GM18858 (cell line): ENCODE data around the gene PROZ.
"Not testable (repeated sequence)": the region's sequence is repeated elsewhere in the genome, so short reads cannot be mapped to it uniquely, and the experiment has no call there.

ENCODE experiments used
- ATAC-seq: cut with Tn5 transposase; IDR thresholded peaks from one replicate; pipeline ENCODE4 v1.9.1; 2021; ENCODE audit not compliant: unreplicated experiment

Gene PROZ, protein sequence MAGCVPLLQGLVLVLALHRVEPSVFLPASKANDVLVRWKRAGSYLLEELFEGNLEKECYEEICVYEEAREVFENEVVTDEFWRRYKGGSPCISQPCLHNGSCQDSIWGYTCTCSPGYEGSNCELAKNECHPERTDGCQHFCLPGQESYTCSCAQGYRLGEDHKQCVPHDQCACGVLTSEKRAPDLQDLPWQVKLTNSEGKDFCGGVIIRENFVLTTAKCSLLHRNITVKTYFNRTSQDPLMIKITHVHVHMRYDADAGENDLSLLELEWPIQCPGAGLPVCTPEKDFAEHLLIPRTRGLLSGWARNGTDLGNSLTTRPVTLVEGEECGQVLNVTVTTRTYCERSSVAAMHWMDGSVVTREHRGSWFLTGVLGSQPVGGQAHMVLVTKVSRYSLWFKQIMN

DNA sequence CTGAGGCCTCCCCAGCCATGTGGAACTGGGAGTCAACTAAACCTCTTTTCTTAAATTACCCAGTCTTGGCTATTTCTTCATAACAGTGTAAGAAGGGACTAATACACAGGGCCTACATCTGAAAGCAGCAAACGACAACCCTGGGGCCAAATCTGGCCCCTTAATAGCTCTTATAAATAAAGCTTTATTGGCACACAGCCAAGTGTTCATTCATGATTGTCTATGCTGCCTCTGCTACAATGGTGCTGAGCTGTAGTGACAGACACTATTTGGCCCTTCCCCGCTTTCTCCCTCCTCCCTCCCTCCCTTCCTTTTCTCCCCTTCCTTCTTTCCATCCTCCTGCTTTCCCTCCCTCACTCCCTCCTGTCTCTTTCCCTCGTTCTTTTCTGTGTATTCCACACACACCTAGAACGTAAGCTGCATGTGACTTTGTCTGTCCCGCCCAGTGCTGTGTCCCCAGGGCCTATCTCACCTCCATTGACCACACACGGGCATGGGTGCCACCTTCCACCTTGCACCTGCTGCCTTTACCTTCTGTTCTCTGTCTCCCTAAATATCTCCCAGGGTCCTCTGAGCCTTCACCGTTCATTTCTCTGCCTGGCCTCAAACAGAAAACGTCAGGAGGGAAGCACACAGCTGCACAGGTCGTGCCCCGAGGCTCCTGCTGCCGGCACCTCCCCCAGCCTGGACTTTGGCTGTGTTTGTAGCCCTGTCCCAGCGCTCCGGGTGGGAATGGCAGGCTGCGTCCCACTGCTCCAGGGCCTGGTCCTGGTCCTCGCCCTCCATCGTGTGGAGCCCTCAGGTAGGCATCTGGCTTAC is at the start of gene PROZ:
TSS of gene PROZ (plus strand) at position 720 of the 819 bp plus-strand sequence. CDS start at position 733, 13 bp downstream.
- ATAC-seq: no peak

DNA sequence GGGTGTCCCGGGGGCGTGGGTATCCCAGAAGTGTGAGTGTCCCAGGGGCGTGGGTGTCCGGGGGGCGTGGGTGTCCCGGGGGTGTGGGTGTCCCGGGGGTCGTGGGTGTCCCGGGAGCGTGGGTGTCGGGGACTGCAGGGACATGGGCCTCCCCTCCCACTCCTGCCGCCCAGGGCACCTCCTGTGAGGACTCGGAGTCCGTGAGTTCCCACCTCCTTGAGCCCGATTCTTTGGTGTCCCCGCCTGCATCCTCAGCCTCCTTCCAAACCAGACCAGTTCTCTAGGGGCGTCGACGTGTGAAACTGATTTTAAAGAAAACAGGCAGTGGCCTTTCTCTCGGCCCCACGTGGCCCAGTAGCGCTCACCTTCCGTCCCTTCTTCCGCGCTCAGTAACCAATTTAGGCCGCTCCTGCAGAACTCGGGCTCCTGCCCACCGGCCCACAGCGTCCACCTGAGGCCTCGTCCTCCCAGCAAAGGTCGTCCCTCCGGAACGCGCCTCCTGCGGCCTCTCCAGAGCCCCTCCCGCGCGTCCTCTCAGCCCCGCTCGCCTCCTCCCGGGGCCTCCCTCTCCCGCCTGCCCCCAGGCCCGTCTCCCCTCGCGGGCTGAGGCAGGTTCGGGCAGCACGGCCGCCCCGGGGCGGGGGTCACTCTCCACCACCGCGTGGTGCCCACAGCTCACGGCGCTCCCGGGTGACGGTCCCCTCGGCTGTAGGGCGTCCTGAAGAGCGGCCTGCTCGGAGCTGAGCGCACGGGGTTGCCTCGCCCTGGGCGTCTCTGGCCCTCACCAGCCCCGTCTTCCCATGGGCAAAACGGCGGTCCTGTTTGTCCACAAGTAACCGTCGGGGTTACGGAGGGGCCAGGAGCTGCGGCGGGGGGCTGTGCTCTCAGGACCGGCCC is 49.0 kb upstream of the PROZ start:
- ATAC-seq: no peak

DNA sequence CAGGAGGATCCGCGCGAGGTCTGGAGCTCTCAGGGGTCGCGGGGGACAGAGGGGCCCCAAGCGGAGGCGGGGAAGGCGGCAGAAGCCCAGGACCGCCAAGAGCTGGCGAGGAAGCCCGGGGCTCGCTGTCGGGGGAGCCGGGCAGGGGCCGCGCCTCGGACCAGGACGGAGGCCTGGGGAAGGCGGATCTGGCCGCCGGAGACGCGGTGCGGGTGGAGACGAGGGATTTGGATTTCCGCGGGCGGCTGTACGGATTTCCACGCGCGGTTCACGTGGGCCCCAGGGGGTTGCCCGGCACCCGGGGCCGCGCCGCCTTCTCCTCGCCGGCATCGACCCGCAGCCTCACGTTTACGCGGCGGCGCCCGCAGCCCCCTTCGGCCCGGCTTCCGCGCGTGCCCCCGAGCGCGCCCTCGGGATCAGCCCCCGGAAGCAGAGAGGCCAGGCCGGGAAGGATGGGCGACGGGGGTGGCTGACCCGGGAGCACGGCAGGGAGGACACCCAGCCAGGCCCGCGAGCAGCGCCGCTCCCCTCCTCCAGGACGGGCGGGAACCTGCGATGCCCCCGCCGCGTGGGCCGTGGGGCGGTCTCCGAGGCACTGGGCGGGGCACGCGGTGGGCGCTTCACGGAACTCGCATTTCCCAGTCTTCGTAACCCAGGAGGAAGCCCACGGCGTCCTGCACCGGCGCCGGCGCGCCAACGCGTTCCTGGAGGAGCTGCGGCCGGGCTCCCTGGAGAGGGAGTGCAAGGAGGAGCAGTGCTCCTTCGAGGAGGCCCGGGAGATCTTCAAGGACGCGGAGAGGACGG is 48.2 kb upstream of the PROZ start:
- no peak for ATAC-seq

DNA sequence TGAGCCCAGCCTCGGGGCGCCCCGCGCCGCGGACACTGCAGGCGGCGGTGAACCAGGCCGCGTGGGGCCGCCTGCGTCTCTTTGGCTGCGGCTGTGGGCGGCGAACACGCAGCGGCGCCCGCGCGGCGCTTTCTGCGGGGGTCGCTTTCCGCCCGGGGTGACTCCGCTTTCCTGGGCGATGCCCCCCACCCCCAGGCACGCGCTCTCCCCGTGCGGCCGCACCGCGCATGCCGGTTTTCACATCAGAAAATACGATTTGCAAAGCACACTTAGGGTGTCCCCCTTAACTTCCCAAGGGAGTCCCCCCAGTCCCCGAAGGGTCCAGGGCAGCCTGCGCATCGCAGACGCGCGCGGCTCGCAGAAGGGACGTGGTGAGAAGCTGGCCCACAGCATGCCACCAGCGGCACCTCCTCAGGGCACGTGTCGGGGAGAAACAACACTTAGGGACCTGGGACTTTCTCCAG is 47.6 kb upstream of the PROZ start:
- ATAC-seq: no peak

DNA sequence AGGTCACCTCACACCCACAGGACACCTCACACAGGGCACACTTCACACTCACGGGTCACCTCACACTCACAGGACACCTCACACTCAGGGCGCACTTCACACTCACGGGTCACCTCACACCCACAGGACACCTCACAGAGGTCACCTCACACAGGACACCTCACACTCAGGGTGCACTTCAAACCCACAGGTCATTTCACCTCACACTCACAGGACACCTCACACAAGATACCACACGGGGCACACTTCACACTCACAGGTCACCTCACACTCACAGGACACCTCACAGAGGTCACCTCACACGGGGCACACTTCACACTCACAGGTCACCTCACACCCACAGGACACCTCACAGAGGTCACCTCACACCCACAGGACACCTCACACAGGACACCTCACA is 46.6 kb upstream of the PROZ start:
- ATAC-seq: not testable (repeated sequence)

DNA sequence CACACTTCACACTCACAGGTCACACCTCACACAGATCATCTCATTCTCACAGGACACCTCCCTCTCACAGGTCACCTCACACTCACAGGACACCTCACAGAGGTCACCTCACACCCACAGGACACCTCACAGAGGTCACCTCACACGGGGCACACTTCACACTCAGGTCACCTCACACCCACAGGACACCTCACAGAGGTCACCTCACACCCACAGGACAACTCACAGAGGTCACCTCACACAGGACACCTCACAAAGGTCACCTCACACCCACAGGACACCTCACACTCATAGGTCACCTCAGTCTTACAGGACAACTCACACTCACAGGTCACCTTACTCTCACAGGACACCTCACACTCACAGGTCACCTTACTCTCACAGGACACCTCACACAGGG is 46.0 kb upstream of the PROZ start:
- ATAC-seq: not testable (repeated sequence)

DNA sequence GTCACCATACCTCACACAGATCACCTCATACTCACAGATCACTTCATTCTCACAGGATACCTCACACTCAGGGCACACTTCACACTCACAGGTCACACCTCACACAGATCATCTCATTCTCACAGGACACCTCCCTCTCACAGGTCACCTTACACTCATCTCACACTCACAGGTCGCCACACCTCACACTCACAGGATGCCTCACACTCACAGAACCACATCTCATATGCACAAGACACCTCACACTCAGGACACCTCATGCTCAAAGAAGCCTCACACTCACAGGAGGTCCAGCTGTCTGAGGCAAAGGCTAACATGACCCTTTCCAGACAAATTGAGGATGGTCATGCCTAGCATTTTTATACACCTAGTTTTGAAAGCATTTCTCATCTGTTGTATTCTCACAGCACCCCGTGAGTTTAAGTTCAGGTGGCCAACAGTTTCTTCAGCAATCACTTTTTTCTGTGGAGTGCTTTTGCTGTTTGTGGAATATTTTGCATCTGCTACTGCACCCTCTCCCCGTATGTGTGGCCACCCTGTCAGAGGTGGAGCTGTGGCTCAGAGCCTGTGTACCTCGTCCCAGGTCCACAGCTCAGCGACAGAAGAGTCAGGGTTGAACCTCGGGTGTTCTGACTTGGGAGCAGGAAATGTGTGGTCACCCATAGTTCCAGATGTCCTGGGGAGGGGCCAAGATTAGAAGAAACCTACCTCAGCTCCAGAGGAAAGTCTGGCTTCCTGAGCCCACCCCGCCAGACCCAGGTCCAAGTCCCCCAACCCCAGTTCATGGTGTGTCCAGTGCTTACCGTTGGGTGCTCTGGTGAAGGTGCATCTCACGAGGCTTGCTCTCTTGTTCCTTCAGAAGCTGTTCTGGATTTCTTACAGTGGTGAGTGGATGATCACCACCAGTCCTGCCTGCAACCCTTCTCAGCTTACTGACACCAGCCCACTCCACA is 45.3 kb upstream of the PROZ start:
- no peak for ATAC-seq

DNA sequence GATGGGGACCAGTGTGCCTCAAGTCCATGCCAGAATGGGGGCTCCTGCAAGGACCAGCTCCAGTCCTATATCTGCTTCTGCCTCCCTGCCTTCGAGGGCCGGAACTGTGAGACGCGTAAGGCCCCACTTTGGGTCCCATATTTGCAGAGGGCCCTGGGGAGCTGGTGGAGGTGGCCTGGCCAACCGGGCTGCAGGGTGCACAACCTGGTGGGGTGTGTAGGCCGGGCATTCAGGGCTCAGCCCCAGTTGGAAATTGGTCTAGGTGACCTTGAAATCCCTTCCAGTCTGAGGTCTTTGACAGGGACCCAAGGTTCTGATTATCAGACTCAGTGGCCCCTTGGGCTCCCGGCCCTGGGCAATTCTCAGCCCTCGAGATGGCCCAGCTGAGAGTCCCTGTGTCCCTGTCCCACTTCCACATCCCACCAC is 44.6 kb upstream of the PROZ start:
- ATAC-seq: no peak

DNA sequence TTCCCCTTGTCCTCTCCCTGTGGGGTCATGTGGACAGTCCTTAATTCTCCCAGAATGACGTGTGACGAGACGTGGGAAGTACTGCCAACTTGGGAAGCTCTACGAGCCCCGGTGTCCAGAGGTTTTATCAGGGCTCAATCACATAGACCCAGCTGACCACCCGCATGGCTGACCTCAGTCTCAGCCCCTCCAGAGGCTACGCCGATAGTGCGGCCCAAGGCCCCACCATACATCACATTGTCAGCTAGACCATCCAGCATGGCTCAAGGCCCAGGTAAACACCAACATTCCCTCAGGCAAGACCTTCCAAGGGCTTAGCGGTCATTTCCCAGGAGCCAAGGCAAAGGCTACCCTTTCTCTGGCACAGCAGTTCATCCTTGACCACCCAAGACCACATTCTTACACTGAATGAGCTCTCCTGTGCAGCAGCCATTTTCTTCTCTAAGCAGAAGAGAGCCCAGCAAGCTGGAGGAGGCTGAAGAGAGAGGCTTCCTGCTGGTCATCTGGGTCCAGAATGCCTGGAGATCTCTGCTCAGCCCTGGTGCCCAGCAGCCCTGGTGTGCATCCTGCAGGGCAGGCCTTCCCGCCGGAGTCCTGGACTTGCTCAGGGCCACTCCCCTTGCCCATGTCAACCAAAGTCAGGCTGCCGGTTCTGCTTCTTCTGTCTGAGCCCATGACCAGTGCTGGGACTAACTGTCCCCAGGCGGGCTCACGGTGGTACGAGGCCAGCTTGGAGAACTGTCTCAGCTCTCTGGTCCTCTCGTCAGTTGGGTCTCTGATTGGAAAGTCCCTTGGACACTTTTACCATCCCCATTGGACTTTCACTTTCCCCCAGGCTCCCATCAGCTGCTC is 43.7 kb upstream of the PROZ start:
- no peak for ATAC-seq

DNA sequence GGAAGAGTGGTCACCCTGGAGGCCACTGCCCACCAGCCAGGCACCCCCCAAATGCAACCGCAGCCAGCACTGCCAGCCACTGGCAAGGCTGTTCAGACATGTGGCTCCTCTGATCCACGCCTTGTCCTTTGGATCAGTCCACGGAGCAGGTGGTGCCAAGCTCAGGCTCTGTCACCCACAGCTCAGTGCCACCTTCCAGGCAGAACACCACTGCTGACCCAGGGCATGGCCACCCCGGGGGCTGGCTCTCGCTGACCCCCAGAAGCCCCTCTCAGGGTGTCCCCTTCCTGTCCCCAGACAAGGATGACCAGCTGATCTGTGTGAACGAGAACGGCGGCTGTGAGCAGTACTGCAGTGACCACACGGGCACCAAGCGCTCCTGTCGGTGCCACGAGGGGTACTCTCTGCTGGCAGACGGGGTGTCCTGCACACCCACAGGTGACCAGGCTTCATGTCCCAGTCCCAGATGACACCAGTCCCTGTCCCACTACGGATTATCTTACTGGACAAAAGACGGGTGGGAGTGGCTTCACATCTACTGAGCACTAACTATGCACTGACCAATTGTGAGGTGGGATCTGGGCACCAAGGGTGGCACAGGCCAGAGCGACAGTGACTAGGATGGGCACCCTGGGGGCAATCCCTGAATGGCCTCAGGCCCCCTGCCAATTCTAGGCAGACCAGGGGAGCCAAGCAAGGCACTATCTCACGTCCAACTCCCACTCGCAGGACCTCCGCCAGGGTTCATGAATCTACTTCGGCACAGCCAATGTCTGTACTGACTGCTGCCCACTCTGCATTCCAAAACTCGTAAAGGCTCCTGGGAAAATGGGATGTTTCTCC is 42.9 kb upstream of the PROZ start:
- no peak for ATAC-seq

DNA sequence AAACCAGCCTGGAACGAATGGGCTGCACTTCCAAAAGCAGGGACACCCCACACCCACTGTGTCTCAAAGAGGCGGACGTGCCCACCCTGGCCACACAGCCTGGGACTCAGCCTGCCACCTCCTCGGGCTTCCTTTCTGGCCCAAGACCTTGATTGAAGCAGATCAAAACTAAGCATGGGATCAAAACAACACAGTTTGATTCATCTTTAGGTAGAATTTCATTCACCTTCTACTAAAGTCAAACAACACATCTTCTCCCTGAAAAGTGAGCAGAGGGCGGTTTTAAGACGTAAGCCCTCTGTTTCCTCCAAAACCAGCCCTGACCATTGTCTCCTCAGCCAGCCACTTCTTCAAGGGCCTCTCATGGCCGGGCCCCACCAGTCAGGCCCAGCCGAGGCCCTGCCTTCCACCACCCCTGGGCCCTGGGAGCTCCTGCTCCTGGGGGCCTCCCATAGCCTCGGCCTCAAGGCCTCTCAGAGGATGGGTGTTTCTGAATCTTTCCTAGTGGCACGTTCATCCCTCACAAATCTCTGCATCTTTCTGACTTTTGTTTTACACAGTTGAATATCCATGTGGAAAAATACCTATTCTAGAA is 42.1 kb upstream of the PROZ start:
- no peak for ATAC-seq

DNA sequence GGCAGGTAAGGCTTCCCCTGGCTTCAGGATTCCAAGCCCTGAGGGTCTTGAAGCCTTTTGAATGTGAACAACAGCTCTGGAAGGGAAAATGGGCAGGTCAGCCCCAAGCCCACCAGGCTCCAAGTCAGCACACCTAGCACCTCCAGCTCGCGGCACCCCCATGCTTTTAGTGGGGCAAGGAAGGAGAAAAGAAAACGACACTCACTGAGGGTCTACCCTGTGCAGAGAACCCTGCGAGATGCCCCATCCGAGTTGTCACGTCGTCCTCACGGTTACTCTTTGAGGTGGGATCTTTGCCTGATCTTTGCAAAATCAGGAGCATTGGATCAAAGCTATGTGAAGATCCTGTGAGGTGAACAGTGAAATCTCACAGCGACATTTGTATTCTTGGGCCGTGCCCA is 41.6 kb upstream of the PROZ start:
- ATAC-seq: no peak

DNA sequence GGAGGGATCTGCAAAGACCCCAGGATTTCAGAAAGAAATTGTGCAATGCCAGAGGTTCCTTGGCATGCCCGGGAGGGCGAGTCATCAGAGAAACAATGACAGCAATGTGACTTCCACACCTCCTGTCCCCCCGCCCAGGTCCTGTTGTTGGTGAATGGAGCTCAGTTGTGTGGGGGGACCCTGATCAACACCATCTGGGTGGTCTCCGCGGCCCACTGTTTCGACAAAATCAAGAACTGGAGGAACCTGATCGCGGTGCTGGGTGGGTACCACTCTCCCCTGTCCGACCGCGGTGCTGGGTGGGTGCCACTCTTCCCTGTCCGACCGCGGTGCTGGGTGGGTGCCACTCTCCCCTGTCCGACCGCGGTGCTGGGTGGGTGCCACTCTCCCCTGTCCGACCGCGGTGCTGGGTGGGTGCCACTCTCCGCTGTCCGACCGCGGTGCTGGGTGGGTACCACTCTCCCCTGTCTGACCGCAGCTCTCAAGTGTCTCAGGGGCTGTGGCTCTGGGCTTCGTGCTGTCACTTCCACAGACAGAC is 41.0 kb upstream of the PROZ start:
- no peak for ATAC-seq

DNA sequence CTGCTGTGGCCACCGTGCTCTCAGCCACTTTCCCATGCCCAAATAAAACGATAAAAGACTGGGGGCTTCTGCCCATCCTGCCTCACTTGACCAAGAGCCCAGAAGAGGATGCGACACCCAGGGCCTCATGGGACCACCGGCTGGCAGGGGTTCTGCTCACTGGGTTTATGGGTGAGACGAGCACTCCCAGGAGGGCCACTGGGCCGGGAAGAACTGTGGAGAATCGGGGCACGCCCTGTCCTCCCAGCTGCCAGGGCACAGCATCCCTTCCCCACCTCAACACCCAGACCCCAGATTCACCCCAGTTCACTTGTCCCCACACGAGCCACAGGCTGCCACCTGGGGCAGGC is 40.6 kb upstream of the PROZ start:
- ATAC-seq: no peak

DNA sequence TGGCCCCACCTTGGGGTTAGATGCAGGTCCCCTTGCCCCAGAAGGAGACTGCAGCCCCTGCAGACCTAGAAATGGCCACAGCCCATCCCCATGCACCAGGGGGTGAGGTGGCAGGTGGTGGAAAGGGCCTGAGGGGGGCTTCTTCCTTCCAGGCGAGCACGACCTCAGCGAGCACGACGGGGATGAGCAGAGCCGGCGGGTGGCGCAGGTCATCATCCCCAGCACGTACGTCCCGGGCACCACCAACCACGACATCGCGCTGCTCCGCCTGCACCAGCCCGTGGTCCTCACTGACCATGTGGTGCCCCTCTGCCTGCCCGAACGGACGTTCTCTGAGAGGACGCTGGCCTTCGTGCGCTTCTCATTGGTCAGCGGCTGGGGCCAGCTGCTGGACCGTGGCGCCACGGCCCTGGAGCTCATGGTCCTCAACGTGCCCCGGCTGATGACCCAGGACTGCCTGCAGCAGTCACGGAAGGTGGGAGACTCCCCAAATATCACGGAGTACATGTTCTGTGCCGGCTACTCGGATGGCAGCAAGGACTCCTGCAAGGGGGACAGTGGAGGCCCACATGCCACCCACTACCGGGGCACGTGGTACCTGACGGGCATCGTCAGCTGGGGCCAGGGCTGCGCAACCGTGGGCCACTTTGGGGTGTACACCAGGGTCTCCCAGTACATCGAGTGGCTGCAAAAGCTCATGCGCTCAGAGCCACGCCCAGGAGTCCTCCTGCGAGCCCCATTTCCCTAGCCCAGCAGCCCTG is 40.0 kb upstream of the PROZ start:
- no peak for ATAC-seq
